Activated naive CD4-positive, alpha-beta T cell treated with anti-CD3 and anti-CD28 coated beads, Interleukin-2, amount 50 U/mL, for 16 hours (primary cell): ENCODE data around the gene PBX3.

Experiments used
- DNase-seq: peaks from one replicate; pipeline ENCODE4 v3.0.0-alpha.2; 2020

PBX3 gene

GRCh38 chr9:125747053-125747764 is at the start of gene PBX3:
PBX3 (plus strand) TSS chr9:125747373.
- peak; percentile 46 for DNase-seq

DNA sequence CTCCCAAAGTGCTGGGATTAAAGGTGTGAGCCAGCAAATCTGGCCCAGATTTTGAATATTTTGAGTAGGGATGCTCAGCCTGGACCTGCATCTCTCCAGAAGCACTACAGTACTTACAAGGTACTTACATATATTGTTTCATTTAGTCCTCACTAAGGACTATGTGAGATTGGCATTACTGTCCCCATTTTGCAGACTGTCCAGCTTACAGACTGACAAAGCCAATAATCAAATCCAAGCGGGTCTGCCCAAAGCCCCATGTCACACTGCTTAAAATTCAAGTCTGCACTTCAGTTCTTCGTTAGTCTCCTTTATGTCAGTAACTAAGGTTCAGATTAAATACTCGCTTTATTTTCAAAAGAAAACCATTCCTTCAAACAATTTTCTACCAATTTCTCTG is 47.3 kb upstream of the PBX3 start:
- DNase-seq: no peak

GRCh38 chr9:125700791-125701190 is 46.4 kb upstream of the PBX3 start:
- peak; percentile 25 for DNase-seq

DNA sequence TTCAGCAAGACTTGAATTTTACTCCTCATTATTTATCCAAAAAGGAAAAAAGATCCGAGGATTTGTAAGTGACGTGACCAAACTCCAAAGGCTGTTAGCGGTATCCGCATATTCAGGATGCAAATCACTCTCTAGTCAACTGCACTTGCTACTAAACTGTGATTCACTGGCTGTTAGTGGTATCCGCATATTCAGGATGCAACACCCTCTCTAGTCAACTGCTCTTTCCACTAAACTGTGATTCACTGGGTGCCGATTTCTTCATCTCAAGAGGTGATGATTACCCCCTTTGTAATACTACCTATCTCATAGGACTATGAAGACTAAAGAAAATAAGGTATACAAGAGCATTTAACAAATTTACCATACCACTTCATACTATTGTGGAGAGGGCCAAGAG is 45.8 kb upstream of the PBX3 start:
- no peak for DNase-seq

GRCh38 chr9:125703662-125704061 is 43.5 kb upstream of the PBX3 start:
- no peak for DNase-seq

DNA sequence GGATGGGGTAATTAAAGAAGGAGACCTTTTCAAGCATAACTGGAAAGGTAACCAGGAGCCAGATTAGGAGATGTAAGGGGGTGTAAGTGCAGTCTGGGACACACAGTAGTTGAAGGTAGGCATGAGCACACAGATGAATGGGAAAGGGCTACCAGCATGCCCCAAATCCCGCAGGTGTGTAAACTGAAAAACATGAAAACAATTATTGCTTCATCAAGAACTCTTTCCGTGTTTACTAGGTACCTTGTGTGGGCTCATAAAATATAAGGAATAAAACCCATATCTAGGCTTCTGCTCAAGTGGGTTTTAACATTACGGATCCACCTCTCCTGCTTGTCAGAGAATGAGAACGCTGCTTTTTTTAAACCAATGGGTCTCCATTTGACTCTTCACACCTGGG is 41.3 kb upstream of the PBX3 start:
- DNase-seq: no peak

GRCh38 chr9:125706651-125707471 is 40.3 kb upstream of the PBX3 start, which contains the start of gene MAPKAP1:
MAPKAP1 (minus strand) TSS chr9:125707208; CDS start chr9:125672574, 34,634 bp downstream.
- DNase-seq: peak; percentile 96

- DNase-seq: no peak
These were observed 39.7 kb upstream of the PBX3 start for GRCh38 chr9:125707472-125707804.

DNA sequence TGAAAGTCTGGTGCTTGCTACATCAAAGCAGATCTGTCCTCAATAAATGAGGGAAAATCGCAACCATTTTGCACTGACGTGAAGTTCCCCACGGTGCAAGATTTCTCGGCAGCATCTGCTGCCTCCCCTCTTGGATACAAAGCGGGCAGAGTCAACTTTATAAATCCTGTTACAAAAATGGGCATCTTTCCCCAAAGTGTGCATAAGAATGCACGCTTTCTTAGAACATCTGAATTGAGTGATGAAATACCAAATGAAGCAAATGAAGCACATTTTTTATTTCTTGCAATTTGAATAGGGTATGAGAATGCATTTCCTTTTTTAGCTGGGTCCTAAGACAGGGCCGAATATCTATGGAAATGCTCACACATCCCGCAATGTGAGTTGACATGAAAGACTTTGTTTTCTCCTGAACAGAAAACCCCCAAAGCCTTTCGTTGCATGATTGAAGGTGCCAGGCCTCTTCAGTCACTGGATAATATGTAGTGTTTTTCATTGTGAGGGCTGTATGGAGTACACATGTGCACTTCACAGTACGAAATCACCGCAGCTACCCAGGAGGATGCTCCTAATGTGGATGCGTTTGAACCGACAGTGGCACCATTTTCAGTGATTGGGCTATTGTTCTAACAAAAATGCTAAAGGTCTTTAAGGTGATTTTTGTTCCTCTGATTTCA is 20.6 kb upstream of the PBX3 start:
- DNase-seq: no peak

DNA sequence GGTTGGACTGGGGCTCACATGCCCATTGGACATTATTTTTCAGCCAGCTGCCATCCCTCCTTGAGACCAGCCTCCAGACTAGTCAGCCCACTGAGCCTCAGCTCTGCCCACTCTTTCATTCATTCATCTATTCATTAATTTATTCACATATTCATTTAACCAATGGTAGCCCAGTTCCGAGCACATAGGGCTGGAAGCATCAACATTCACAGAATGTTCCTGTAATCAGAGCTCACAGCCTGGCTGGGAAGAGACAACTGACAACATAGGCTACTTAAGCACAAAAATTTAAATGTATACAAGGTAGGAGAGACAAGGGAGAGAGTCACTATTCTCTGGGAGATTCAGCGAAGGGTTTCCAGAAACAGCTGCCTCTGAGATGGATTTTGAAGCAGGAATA is 17.0 kb upstream of the PBX3 start:
- no peak for DNase-seq

- DNase-seq: no peak
These were observed 14.6 kb upstream of the PBX3 start for GRCh38 chr9:125732562-125732961.

DNA sequence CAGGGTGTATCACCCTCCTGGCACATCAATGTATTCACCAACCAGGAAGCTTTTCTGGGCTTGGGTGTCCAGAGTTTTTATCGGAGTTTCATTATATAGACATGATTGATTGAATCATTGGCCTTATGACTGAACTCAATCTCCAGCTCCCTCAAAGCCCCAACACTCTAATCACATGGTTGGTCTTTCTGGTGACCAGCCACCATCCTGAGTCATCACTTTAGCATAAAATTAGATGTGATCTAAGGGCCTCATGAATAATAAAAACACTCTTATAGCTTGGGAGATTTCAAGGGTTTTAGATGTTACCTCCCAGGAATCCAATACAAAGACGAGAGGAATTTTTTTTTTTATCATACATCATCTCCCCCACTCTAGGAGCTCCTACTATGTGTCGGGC is 7.7 kb upstream of the PBX3 start:
- no peak for DNase-seq

DNA sequence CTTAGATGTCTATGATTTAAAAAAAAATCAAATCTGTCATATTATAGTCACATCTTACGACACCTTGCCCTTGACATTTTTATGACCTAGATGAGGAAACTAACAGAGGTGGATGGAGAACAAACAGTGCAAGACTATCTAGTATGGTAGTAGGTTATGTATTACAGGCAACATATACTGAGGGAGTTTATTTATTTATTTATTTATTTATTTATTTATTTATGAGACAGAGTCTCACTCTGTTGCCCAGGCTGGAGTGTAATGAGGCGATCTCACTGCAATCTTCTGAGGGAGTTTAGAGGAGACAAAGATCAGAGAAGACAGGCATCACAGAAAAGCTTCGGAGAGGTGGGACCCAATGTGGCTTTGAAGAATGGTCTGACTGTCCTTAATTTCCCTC is 4.5 kb upstream of the PBX3 start:
- DNase-seq: no peak

- DNase-seq: no peak
These were observed 3.3 kb upstream of the PBX3 start for GRCh38 chr9:125743682-125744428.

DNA sequence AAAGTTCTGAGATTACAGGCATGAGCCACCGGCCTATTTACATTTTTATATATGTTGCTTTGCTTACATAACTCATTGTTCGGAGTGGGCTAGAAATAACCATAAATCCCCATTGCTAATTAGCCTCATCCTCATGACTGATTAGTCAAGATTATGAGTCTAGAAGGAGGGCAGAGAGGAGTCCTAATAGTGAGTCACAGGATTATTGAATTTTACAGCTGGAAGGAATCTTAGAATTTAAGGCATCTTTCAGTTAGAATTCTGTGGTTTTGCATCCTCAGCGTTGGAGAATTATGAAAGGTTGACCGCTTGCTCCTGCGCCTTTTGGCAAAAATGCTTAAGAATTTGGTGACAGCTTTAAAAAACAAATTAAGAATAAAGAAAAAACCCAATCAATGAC is 2.6 kb upstream of the PBX3 start:
- DNase-seq: no peak

- no peak for DNase-seq
These were observed 2.2 kb upstream of the PBX3 start for GRCh38 chr9:125745018-125745417.

GRCh38 chr9:125745682-125746016 is 1.5 kb upstream of the PBX3 start:
- no peak for DNase-seq

DNA sequence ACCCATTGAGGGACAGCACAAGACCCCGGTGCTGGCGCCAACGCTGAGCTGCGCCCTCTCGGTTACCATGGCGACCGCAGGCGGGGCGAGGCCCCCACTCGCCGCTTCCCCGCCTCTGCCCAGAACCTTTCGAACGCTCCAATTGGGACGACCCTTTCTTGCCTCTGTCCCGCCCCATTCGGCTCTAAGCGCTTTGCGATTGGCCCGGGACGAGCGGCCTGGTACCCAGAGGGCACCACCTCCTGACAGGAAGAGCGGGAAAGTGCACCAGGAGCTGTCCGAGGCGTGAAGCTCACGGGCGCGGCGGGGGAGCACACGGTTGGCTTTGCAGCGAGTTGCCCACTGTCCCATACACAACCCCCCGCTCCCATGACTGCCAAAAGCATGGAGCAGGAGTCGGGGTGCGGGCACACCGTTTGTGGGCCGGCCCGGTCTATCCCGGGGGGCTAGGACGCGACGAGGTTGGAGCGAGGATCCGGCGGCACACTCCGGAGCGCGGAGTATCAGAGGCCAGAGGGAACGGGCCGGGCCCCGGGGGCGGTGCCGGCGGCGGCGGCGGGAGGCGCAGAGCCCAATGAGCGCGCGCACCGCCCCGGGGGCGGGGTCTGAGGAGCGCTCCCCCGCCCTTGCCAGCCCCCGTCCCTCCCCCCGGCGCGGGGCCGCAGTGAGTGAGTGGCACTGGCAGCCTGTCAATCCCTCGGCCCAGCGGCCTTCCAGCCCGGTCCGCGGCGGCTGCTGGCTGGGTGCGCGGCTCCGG is 978 bp upstream of the PBX3 start:
- DNase-seq: peak; percentile 92

DNA sequence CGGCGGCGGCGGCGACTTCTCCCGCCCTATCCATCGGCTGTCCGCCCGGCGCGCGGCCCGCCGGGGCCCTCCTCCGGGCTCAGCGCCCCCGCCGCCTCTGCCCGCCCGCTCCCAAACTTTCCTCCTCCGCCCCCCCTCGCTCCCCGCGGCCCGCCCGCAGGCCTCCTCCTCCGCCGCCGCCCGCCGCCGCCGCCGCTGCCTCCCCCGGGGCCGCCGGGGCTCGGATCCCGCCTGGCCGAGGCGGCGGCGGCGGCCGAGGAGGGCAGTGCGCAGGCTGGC is 460 bp upstream of the PBX3 start:
- no peak for DNase-seq

DNA sequence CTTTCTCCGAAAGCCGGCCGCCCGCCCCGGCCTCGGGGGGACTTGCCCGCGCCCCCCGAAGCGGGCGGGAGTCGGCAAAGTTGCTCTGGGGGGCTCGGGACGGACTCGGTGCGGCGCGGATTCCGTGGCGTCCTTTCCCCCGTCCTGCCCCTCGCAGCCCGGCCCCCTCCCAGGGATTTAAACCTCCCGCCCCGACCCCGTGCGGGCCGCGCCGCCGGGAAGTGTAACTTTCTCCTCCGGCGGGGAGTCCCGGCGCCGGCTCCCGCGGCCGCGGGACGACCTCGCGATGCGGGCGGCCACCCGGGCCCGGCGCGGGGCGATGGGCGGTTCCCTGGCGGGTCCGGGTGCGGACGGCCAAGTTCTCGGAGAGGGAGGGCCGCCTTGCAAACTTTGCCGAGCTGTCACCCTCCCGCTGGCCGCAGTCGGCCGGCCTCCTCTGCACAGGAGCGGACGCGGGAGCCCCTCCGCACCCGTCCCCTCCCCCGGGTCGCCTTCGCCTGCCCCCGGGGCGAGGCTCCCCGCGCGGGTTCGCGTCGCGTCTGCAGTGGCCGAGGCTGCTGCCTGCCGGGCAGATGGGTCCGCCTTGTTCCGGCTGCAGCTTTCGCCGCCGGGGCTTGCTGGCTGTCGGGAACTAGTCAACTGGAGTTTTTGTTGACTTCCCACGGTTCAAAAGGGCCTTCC is 732 bp downstream of the PBX3 start:
- peak; percentile 23 for DNase-seq

DNA sequence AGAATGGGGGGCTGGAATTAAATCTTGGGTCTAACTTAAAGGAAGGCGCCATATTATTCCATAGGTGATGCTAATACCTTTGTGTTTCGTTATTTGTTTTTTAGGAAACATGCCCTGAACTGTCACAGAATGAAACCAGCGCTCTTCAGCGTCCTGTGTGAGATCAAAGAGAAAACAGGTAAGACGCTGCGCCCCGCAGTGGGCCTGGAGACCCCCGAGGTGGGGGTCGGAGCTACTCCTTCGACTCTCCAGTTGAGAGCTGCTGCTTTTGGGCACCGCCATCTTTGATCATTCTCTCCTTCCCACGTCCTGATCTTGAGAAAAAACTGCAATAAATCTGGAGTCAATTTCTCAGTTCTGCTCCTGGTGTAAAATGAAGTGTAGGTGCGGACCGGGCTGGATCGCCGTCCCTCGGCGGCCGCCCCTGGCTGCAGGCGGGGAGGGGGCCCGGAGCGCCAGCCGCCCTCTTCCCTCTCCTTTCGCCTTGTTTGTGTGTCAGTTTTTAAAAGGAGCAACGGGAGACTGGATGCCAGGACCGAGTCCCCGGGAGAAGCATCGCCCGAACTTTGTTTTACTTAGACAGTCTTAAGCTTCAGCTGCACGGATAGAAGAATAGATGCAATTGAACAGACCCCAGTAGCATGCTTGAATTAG is 1.4 kb downstream of the PBX3 start:
- DNase-seq: no peak
